Right kidney (tissue), 1 donor: ENCODE measurements around the gene PLPP4.
A peak's percentile ranks its signal among the peaks of the same experiment; 100 is the strongest.

ENCODE experiments used
- DNase-seq: peaks from one replicate; pipeline ENCODE4 v3.0.0-alpha.2; 2016

The PLPP4 gene

GRCh38 chr10:120456143-120456625 lies 843 bp upstream of the PLPP4 start:
- DNase-seq, result no peak

DNA sequence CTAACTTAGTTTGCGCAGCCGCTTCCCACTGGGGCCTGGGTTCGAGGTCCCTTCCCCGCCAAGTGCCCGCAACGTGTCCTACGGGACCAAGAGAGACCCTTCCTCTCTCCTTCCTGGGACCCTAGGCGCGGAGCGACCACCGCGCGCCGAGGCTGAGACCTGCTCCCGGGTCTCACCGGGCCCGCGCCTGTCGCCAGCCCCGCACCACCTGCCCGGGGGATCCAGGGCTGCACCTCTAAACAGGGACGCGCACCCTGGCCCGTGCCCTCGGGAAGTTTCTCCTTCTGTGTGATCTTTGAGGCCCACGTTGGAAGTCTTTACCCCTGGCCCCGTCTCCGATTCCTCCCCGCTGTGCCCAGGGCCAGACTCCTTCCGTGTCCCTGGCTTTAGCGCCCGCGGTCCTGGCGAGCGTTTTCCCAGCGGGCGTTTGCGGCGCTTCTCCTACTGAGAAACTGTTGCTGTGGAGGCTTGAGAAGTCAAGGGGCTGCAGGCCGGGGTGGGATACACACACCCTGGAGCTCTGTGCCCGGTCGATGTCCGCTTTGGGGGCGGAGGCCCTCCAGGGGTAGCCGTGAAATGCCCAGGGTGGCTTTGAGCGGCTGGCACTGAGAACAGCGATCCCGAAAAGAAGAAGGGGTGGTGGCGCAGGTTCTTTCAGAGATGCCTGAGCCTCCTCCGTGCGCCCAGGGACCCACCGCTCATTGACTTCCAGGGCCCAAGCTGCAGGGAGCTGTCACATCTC lies 575 bp downstream of the PLPP4 start:
- DNase-seq, result peak; percentile 61

GRCh38 chr10:120458432-120458831 lies 1.4 kb downstream of the PLPP4 start:
- no peak for DNase-seq

GRCh38 chr10:120459185-120459584 lies 2.2 kb downstream of the PLPP4 start:
- no peak for DNase-seq

DNA sequence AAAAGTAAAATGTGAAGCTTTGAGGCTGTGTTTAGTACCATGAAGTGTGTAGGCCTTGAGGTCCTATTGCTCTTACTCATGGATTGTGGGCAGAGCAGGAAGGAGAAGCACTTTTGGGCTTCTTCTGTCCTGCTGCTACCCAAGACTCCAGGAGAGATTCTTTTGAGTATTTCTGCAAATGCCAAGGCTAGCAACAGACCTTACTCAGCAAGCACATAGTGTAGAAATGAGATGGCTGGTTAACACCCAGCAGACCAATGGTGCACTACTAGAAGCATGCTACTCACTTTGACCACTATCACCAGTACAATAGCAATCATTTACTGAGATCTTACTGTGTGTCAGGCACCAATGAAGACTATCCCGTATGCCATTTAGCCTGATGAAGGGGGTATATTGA lies 3.2 kb downstream of the PLPP4 start:
- no peak for DNase-seq

DNA sequence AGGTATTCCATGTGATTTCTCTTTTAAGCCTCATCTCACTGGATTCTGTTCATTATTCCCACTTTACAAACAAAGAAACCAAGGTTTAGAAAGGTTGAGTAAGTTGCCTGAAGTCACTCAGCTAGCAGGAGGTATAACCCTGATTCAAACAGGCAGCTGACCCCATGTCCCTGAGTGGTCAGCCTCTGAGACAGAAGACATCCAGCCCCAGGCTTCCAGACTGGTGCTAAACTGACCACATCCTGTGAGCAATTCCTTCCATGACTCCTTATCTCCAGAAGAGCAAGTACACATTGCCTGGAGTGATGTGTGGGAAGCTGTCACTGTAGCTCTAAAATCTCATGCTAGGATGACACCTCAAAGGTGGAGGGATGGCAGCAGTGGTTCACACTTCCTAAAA lies 3.7 kb downstream of the PLPP4 start:
- DNase-seq, result no peak

- no peak for DNase-seq
These were observed 5.1 kb downstream of the PLPP4 start for GRCh38 chr10:120462018-120462682.

- no peak for DNase-seq
These were observed 8.1 kb downstream of the PLPP4 start for GRCh38 chr10:120465138-120465537.

DNA sequence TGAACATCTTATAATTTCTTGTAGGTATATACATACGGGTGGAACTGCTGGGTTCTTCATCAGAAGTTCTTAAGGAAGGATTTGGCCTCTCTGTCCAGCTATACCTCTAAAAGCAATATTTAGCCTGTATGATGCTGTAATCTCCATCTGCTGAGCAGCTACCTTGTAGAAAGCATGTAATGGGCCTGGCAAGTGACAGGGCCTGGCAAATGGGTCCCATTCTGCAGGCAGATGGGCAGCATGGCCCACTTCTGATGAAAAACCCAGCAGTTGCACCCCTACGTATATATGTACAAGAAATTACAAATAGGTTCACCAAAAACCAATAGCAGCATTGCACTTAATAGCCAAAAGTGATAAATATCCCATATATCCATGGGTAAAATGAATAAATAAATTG lies 9.0 kb downstream of the PLPP4 start:
- no peak for DNase-seq

- DNase-seq, result no peak
These were observed 16.6 kb downstream of the PLPP4 start for GRCh38 chr10:120473593-120473992.

GRCh38 chr10:120474956-120475355 lies 17.9 kb downstream of the PLPP4 start:
- no peak for DNase-seq

DNA sequence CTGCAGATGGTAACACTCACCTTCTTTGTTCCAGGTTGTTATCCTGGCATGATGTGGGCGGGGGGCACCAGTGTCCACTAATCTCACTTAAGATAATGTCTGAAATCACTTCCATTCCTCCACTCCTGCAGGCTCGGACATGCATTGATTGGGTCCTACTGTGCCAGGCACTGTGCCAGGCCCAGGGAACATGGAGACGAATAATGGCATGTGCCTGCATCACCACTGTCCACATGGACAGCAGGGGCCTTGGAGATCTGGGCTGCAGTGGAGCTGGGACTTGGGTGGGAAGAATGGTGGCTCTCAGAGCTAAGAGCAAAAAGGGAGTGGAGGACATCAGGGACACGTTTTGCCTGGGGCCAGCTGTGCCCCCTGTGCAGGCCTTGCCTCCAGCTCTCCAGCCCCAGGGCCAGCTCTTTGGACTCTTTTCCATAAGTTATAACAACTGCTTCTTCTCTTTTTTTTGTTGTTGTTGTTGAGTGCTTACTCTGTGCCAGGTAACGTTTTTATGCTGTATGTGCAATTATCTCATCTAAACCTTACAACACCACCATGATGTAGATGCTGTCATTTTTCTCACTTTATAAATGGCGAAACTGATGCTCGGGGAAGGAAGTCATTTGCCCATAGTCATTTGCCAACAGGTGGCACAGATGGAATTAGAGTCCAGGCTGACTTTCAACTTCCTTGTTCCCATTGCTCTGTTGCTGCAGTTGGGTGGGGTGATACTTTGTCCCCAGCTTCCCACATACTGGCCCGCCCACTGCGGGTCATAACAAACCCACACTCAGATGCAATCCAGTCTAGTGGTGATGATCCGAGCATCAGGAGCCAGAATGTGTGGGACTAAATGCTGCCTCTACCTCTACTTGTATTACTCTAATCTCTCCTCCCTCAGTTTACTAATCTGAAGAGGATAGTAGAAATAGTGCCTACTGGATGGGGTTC lies 19.1 kb downstream of the PLPP4 start:
- DNase-seq, result no peak

DNA sequence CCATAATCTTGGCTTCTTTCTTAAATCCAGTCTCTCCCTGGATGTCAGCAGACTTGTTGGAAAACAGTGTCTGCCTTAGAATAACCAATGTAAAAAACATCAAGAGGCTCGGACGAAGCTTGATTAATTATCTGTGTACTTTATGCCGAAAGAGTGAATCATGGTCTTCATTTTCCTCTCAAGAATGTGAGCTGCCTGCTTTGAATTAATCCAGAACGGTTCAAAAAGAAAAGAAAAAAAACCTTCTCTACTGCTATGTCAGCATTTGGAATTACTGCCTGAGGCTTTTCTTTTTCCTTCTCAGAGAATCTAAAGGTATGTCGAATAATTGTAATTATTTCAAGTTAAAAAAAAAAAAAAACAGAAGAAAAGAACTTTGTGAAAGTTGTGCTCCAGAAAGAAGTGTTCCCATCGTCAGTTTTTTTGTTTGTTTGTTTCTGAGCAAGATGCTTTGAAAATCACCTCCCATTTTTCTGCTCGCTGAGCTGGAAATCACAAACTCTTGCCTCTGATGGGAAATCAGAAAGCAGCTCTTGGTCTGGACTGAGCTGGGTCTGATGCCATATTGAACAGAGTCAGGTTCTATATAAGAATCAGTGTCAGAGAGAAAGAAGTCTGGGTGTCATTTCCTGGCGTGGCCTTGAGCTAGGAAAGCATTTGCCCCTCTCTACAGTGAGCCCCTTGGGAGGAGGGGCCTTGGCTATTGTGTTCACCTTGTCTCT lies 20.2 kb downstream of the PLPP4 start:
- DNase-seq, result no peak

DNA sequence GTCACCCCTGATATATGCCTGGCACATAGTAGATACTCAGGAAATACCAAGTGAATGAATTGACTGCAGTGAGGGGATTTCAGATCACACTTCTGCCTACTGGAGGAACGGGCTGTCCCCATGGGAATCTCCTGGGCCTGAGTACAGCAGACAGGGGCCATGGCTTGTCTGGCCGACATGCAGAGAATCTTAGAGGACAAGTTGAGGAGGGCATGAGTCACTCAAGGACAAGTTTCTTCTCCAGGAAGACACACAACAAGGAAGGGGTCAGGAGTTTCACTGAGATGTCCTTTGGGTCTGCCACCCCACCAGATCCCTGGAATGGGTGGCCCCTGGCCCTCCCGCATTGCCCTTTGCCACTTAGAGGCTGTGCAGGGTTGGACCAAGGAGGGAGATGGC lies 20.7 kb downstream of the PLPP4 start:
- no peak for DNase-seq

GRCh38 chr10:120478386-120478785 lies 21.4 kb downstream of the PLPP4 start:
- DNase-seq, result no peak

GRCh38 chr10:120479506-120479905 lies 22.5 kb downstream of the PLPP4 start:
- no peak for DNase-seq

GRCh38 chr10:120480065-120480600 lies 23.1 kb downstream of the PLPP4 start:
- no peak for DNase-seq

- no peak for DNase-seq
These were observed 23.8 kb downstream of the PLPP4 start for GRCh38 chr10:120480848-120481247.

DNA sequence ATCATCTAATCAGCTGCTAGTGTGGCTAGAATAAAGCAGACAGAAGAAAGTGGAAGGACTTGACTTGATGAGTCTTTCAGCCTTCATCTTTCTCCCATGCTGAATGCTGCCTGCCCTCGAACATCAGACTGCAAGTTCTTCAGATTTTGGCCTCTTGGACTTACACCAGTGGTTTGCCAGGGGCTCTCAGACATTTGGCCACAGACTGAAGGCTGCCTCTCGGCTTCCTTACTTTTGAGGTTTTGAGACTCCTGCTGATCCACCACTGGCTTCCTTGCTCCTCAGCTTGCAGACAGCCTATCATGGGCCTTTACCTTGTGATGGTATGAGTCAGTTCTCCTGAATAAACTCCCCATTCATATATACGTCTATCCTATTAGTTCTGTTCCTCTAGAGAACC lies 26.0 kb downstream of the PLPP4 start:
- no peak for DNase-seq

GRCh38 chr10:120483651-120484301 lies 26.7 kb downstream of the PLPP4 start:
- DNase-seq, result no peak

DNA sequence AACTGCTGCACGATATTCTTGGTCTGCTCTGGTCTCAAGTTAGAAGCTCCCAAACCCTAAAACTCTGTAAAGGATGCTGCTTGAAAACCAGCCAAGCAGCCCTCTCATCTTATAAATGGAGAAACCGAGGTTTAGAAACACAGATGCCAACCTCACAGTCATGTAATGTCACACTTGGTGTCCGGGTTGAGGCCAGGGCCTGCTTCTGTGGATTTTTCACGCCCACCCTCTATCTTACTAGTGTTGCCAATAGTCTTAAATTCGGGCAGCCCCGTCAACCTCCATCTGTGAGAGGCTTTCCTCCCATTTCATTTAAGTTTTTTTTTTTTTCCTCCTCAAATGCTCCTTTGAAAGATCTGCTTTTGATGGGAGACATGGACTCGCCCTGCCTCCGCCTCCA lies 28.9 kb downstream of the PLPP4 start:
- DNase-seq, result no peak
